Panc1 (cell line): ENCODE data around the gene HELT. TPM values are rescaled to one million over a fixed set of nuclear protein-coding genes. Genes with fewer than 3 reads are reported as not detected.

ENCODE experiments used
- ATAC-seq: fragments of 200-7000 bp; cut with Tn5 transposase; 2 replicates; pipeline ENCODE4 v1.9.1; 2020; ENCODE audit warnings: mild to moderate bottlenecking, moderate library complexity
- BruUV-seq: library from RNA; stranded (reverse); fragments of 400-500 nt; replicated peaks from 2 replicates; lab custom pipeline; 2021; lab: Mats Ljungman, UMichigan
- CTCF ChIA-PET: fragments of 300-600 bp; sonication (Branson Sonifier 250); formaldehyde crosslinking; loops from one replicate; lab custom pipeline; 2022; ENCODE audit warnings: antibody characterized with exemption; lab: Charles Lee
- POLR2A ChIA-PET: fragments of 300-600 bp; sonication (Branson Sonifier 250); formaldehyde crosslinking; loops from one replicate; lab custom pipeline; 2022; ENCODE audit warnings: antibody characterized with exemption; lab: Charles Lee
- DNase-seq: peaks from one replicate; pipeline ENCODE4 v3.0.0-alpha.2; 2010; ENCODE audit warnings: low read depth, low spot score
- H3K27ac ChIP-seq: 2 replicates; pipeline ENCODE4 v1.5.1; 2011; ENCODE audit warnings: mild to moderate bottlenecking, low read length, inconsistent platforms
- H3K27me3 ChIP-seq: fragments of 200-500 bp; sonication (Bioruptor generic); 2 replicates; pipeline ENCODE4 v1.6.0; 2014; ENCODE audit warnings: low read length, inconsistent platforms; ENCODE audit not compliant: control insufficient read depth, insufficient read depth
- H3K36me3 ChIP-seq: fragments of 200-500 bp; sonication (Bioruptor generic); 2 replicates; pipeline ENCODE4 v1.5.1; 2014; ENCODE audit warnings: inconsistent platforms, mild to moderate bottlenecking, low read length, moderate library complexity; ENCODE audit not compliant: control insufficient read depth, insufficient read depth
- H3K4me1 ChIP-seq: 2 replicates; pipeline ENCODE4 v1.5.1; 2011; ENCODE audit warnings: inconsistent platforms, mild to moderate bottlenecking, low read length, moderate library complexity; ENCODE audit not compliant: control insufficient read depth, insufficient read depth
- H3K4me3 ChIP-seq, 2 experiments: 2 replicates each; pipeline ENCODE4 v1.5.1; 2011 to 2012; ENCODE audit warnings: low read depth in 2 of 2, low read length in 2 of 2, mild to moderate bottlenecking in 2 of 2, inconsistent platforms in 1 of 2, moderate library complexity in 1 of 2
- H3K9me3 ChIP-seq: fragments of 200-500 bp; sonication (Bioruptor generic); 2 replicates; pipeline ENCODE4 v1.5.1; 2014; ENCODE audit warnings: low read depth, mild to moderate bottlenecking, inconsistent platforms, low read length, moderate library complexity; ENCODE audit not compliant: control insufficient read depth, insufficient read depth
- CTCF ChIP-seq: fragments of 450-650 bp; IDR thresholded peaks from 2 replicates; pipeline ENCODE4 v1.5.1; 2017; ENCODE audit warnings: mild to moderate bottlenecking
- POLR2AphosphoS5 ChIP-seq: IDR thresholded peaks from 2 replicates; pipeline ENCODE4 v1.6.1; 2012; ENCODE audit warnings: mild to moderate bottlenecking, low read depth, low read length, moderate library complexity
- REST ChIP-seq, 2 experiments: IDR thresholded peaks; 2 replicates each; pipeline ENCODE4 v1.6.1; 2011 to 2012; ENCODE audit warnings: low read depth in 2 of 2, control low read depth in 1 of 2, low read length in 1 of 2, mild to moderate bottlenecking in 1 of 2, moderate library complexity in 1 of 2; ENCODE audit not compliant: insufficient read depth in 1 of 2
- SIN3A ChIP-seq: IDR thresholded peaks from 2 replicates; pipeline ENCODE4 v1.6.1; 2012; ENCODE audit warnings: low read depth, mild to moderate bottlenecking, low read length, moderate library complexity, borderline replicate concordance; ENCODE audit not compliant: insufficient read depth
- TCF7L2 ChIP-seq: IDR thresholded peaks from 2 replicates; pipeline ENCODE4 v1.6.1; 2011; ENCODE audit warnings: mild to moderate bottlenecking, low read depth, low read length, inconsistent platforms
- in situ Hi-C: cut with HindIII; loops from 2 replicates; pipeline ENCODE4 v1.10.0; 2016; ENCODE audit warnings: low sequenced_read_pairs, low pct_unique_long_range_greater_than_20kb
- intact Hi-C: fragments of 100-400 bp; cut with micrococcal nuclease; formaldehyde crosslinking; loops from one replicate; pipeline ENCODE4 v1.10.0; 2022; ENCODE audit not compliant: unreplicated experiment
- total RNA-seq: library from RNA; stranded (reverse); gene quantifications from one replicate; pipeline ENCODE4 v1.2.1, GENCODE V29; 2021; ENCODE audit not compliant: unreplicated experiment

The HELT gene
- total RNA-seq, 1 experiment from 2014 or later, result not detected

- POLR2A ChIA-PET, result interaction anchor here (0.6 kb wide), 1 partner anchor 29 kb away, joined by 3 read pairs; no protein-coding TSS in a partner anchor
- CTCF ChIA-PET, result no interaction called here
- Histone ChIP-seq H3K27me3 (peaks cover 2% of the 10 kb centered on the region), H3K4me3 (no peak overlapping the region), H3K9me3 (no peaks in the 10 kb centered on the region), H3K4me1 (no peaks in the 10 kb centered on the region), H3K27ac (no peak overlapping the region), H3K36me3 (no peaks in the 10 kb centered on the region)
- DNase-seq (no peak), ATAC-seq (no peak)
- BruUV-seq, result no TSS peak
- in situ Hi-C loops (no loop called here), intact Hi-C loops (no loop called here)
- TF ChIP-seq TCF7L2, result no peak
- TF ChIP-seq CTCF, result no peak
- TF ChIP-seq REST (IDR thresholded peaks at IDR 0.05; ENCODE audit: insufficient read depth in 1 of 2, low read depth in 2 of 2, low read length in 1 of 2), result no peak
- TF ChIP-seq SIN3A, result no peak
- no peak for TF ChIP-seq POLR2AphosphoS5
Observed at GRCh38 chr4:185062606-185063005, 44.3 kb downstream of the HELT start.

GRCh38 chr4:185066179-185066578 lies 47.9 kb downstream of the HELT start:
- in situ Hi-C loops, result no loop called here
- TF ChIP-seq TCF7L2, result no peak
- DNase-seq (no peak), ATAC-seq (no peak)
- Histone ChIP-seq H3K4me3 (no peak overlapping the region), H3K27ac (no peak overlapping the region), H3K36me3 (no peaks in the 10 kb centered on the region), H3K27me3 (peaks cover 2% of the 10 kb centered on the region), H3K4me1 (no peaks in the 10 kb centered on the region), H3K9me3 (no peaks in the 10 kb centered on the region)
- POLR2A ChIA-PET, result no interaction called here
- CTCF ChIA-PET, result no interaction called here
- intact Hi-C loops, result no loop called here
- no TSS peak for BruUV-seq

- intact Hi-C loops, result no loop called here
- Histone ChIP-seq H3K9me3 (no peaks in the 10 kb centered on the region), H3K4me1 (no peaks in the 10 kb centered on the region), H3K4me3 (no peak overlapping the region), H3K27ac (no peak overlapping the region), H3K36me3 (no peaks in the 10 kb centered on the region), H3K27me3 (no peaks in the 10 kb centered on the region; the same call in 1 of the 2 replicates)
- DNase-seq, result no peak
- in situ Hi-C loops, result no loop called here
- ATAC-seq, result no peak
- BruUV-seq, result no TSS peak
- TF ChIP-seq CTCF, result no peak
- TF ChIP-seq POLR2AphosphoS5, result no peak
- TF ChIP-seq REST (IDR thresholded peaks at IDR 0.05; ENCODE audit: insufficient read depth in 1 of 2, low read depth in 2 of 2, low read length in 1 of 2), result no peak
- no peak for TF ChIP-seq SIN3A
- TF ChIP-seq TCF7L2, result no peak
- ChIA-PET CTCF (no interaction called here), POLR2A (no interaction called here)
Observed at GRCh38 chr4:185068837-185069236, 50.5 kb downstream of the HELT start.
